Prostate gland (tissue), 2 donors: ENCODE results near the gene AOC1. TPM values are rescaled to one million over a fixed set of nuclear protein-coding genes. Genes with fewer than 3 reads are reported as not detected.

ENCODE experiments used
- DNase-seq: peaks from one replicate; pipeline ENCODE4 v3.0.0-alpha.2; 2019; ENCODE audit warnings: low spot score
- H3K27ac ChIP-seq, 2 donors: fragments of 200-600 bp; sonication (generic); 2 replicates each; pipeline ENCODE4 v1.5.1; 2017 to 2019
- H3K27me3 ChIP-seq: fragments of 200-600 bp; sonication (generic); replicated peaks from 2 replicates; pipeline ENCODE4 v1.5.1; 2019; ENCODE audit not compliant: insufficient read depth
- H3K36me3 ChIP-seq, 2 donors: fragments of 200-600 bp; sonication (generic); 1 replicate in 1 of 2; 2 replicates in 1 of 2; pipeline versions ENCODE4 v1.5.1 to v1.8.1; 2017 to 2019
- H3K4me1 ChIP-seq: fragments of 200-600 bp; sonication (generic); replicated peaks from 2 replicates; pipeline ENCODE4 v1.5.1; 2019
- H3K4me3 ChIP-seq, 2 donors: fragments of 200-600 bp; sonication (generic); 2 replicates each; pipeline ENCODE4 v1.5.1; 2017 to 2019
- H3K9me3 ChIP-seq: fragments of 200-600 bp; sonication (generic); 2 replicates; pipeline ENCODE4 v1.5.1; 2017
- CTCF ChIP-seq, 4 experiments: fragments of 200-600 bp in 2 of 4; fragments of 450-650 bp in 2 of 4; sonication (generic) in 2 of 4; IDR thresholded peaks; 1 replicate in 3 of 4; 2 replicates in 1 of 4; pipeline ENCODE4 v1.5.1; 2016 to 2019; ENCODE audit warnings: antibody characterized with exemption in 4 of 4, mild to moderate bottlenecking in 2 of 4, moderate library complexity in 2 of 4
- POLR2A ChIP-seq: fragments of 450-650 bp; IDR thresholded peaks from one replicate; pipeline ENCODE4 v1.6.1; 2016; ENCODE audit warnings: antibody characterized with exemption, mild to moderate bottlenecking
- POLR2AphosphoS5 ChIP-seq: sonication (generic); formaldehyde crosslinking; IDR thresholded peaks from one replicate; pipeline ENCODE4 v1.6.1; 2017; ENCODE audit warnings: antibody characterized with exemption
- WGBS: methylation state at CpG from one replicate; pipeline ENCODE4 v1.1.5; 2018; 5-methylcytosine and 5-hydroxymethylcytosine counted together
- intact Hi-C: fragments of 100-400 bp; cut with DNase I; formaldehyde crosslinking; loops from one replicate; pipeline ENCODE4 v1.14.2; 2022
- total RNA-seq, 2 donors: library from RNA; depleted of rRNA; stranded (reverse); fragments of >200 nt; gene quantifications; one replicate each; pipeline ENCODE4 v1.1.0, GENCODE V29; 2016

Gene AOC1
- total RNA-seq, 2 donors from 2014 or later = 2.1 to 3.1 TPM

DNA sequence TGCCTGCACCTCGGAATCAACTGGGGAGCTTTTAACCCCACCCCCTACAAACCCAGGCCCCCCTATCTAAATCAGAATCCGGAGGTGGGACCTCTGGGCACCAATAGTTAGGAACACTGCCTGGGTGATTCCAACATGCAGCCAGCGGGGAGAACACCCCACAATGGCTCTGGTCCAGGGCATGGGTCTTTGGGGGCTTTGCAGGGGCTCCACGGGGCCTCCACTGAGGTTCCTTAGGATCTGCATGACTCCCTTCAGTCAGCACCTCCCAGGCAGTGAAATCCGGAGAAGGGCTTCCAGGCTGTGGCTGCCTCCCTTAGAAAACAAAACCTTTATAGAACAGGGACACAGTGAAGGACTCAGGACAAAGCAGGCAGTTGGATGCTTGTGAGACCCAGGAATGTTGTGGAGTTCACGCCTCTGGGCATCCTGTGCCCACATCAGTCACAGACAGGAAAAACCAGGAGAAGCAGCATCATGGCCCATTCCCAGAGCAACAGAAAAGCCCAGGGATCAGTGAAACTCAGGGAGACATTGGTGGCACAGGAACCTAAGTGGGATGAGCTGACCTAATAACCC lies 16.5 kb upstream of the AOC1 start:
- Histone ChIP-seq H3K27ac (no peak overlapping the region), H3K4me3 (no peak overlapping the region), H3K9me3 (no peaks in the 10 kb centered on the region), H3K4me1 (no peaks in the 10 kb centered on the region), H3K27me3 (no peaks in the 10 kb centered on the region), H3K36me3 (no peaks in the 10 kb centered on the region)
- DNase-seq = no peak
- TF ChIP-seq POLR2AphosphoS5 = no peak
- no peak for TF ChIP-seq CTCF (IDR thresholded peaks at IDR 0.05)
- WGBS = 67% methylated on average over 6 of the region's 6 CpGs
- intact Hi-C loops = no loop called here

GRCh38 chr7:150838965-150839650 lies 13.2 kb upstream of the AOC1 start:
- H3K9me3 ChIP-seq = no peaks in the 10 kb centered on the region
- no peaks in the 10 kb centered on the region for H3K36me3 ChIP-seq
- H3K4me3 ChIP-seq = no peak overlapping the region
- no peaks in the 10 kb centered on the region for H3K27me3 ChIP-seq
- 76% methylated on average over 7 of the region's 7 CpGs for WGBS
- H3K27ac ChIP-seq = no peak overlapping the region
- TF ChIP-seq CTCF (IDR thresholded peaks at IDR 0.05) = no peak
- TF ChIP-seq POLR2A = no peak
- TF ChIP-seq POLR2AphosphoS5 = no peak
- H3K4me1 ChIP-seq = no peaks in the 10 kb centered on the region
- intact Hi-C loops = no loop called here
- DNase-seq = no peak

GRCh38 chr7:150842018-150842417 lies 10.3 kb upstream of the AOC1 start:
- Histone ChIP-seq H3K4me1 (no peaks in the 10 kb centered on the region), H3K27ac (no peak overlapping the region), H3K4me3 (no peak overlapping the region), H3K9me3 (no peaks in the 10 kb centered on the region), H3K36me3 (no peaks in the 10 kb centered on the region), H3K27me3 (no peaks in the 10 kb centered on the region)
- TF ChIP-seq POLR2AphosphoS5 = no peak
- TF ChIP-seq POLR2A = no peak
- TF ChIP-seq CTCF (IDR thresholded peaks at IDR 0.05) = no peak
- intact Hi-C loops = no loop called here
- DNase-seq = no peak
- 97% methylated on average over 3 of the region's 3 CpGs for WGBS

- Histone ChIP-seq H3K36me3 (no peaks in the 10 kb centered on the region), H3K27me3 (no peaks in the 10 kb centered on the region), H3K4me3 (no peak overlapping the region), H3K4me1 (no peaks in the 10 kb centered on the region), H3K27ac (no peak overlapping the region), H3K9me3 (no peaks in the 10 kb centered on the region)
- DNase-seq = no peak
- 98% methylated on average over 4 of the region's 4 CpGs for WGBS
- TF ChIP-seq POLR2A (no peak), CTCF (IDR thresholded peaks at IDR 0.05) (no peak), POLR2AphosphoS5 (no peak)
- intact Hi-C loops = no loop called here
Observed at GRCh38 chr7:150842716-150843115, 9.6 kb upstream of the AOC1 start.

DNA sequence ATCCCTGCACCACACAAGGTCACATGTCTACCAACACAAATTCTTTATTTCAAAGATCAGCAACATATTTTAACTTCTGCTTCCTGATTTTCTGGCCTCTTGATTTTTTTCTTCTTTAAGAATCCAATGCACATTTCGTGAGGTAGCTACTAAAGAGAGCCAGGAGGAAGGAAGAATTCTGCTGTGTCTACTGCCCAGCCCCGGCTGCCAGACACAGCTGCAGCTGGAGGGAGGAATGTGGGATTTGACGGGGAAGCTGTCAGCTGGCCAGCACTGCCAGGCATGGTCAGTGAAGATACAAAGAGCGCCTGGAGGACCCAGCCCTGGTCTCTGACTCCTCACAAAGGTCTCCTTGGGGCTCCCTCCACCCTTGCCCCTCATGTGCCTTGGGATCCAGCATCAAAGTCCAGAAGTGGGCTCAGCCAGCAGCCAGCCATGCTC lies 6.9 kb upstream of the AOC1 start:
- no peak overlapping the region for H3K4me3 ChIP-seq

More for the DNA sequence above, 6.9 kb upstream of the AOC1 start:
- Histone ChIP-seq H3K9me3 (no peaks in the 10 kb centered on the region), H3K4me1 (no peaks in the 10 kb centered on the region), H3K36me3 (no peaks in the 10 kb centered on the region), H3K27ac (no peak overlapping the region), H3K27me3 (no peaks in the 10 kb centered on the region)
- intact Hi-C loops = no loop called here
- no peak for DNase-seq
- 10% methylated on average over 4 of the region's 4 CpGs for WGBS
- no peak for TF ChIP-seq POLR2AphosphoS5
- TF ChIP-seq CTCF (IDR thresholded peaks at IDR 0.05) = no peak
- no peak for TF ChIP-seq POLR2A
